GM12875 (cell line): Measurements from ENCODE around the gene TRAF3.

Experiments used
- H3K4me3 ChIP-seq: one replicate; pipeline ENCODE4 v1.5.1; 2011; ENCODE audit warnings: low read depth, low read length, control low read depth
- CTCF ChIP-seq: IDR thresholded peaks from 2 replicates; pipeline ENCODE4 v1.5.1; 2011; ENCODE audit warnings: low read depth, mild to moderate bottlenecking, control low read depth, inconsistent platforms, low read length, moderate library complexity, borderline replicate concordance; ENCODE audit not compliant: insufficient read depth

Gene TRAF3

DNA sequence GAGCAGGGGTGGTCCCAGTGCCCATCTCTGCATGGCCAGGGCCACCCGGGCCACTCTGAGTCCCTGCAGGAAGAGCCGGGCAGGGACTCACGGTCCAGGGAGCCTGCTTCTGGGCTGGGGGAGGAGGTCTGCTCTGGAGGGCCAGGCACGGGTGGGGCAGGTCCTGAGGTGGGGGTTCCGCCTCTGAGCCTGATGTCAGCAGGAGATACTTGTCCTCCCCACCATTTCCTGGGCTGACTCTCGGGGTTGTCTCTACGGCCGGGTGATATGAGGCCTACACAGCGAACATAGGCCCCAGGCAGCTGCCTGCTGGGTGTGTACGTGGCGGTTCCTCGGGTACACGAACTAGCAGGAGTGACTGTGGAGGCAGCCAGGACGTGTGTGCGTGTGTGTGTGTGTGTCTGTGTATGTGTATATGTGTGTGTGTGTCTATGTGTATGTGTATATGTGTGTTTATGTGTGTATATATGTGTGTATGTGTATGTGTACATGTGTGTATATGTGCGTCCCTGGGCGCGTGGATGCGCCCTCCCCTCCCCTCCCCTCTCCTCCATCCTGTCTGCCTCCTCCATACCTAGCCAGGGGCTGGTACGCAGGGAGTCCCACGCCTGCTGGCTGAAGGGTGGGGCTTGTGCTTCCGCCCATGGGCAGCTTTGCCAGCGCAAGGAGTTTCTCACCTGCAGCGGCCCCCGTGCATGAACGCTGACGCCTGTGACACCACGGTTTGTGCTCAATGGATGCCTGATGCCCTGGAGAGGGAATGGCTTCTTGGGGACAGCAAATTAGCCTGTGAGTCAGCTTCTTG, 30.4 kb upstream of the TRAF3 start:
- TF ChIP-seq CTCF, result no peak

DNA sequence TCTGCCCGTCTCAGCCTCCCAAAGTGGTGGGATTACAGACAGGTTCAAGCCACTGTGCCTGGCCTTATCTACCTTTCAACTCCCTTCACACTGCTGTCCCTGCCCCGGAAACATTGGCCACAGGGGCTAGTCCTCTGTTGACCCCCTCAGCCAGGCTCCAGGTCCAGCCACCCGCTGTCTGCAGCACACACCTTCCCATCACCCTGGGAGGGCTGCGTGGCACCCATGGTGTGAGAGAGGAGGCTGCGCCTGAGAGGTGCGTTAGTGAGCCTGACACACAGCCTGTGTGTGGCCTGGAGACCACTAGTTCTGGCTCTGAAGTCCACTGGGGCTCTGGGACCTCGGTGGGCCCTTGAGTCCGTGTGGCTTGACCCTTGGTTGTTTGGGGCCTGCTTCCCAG, 28.4 kb upstream of the TRAF3 start:
- TF ChIP-seq CTCF, result no peak
- no peak overlapping the region for H3K4me3 ChIP-seq

More for the DNA sequence above, 30.4 kb upstream of the TRAF3 start:
- no peak overlapping the region for H3K4me3 ChIP-seq

GRCh38 chr14:102749393-102750305, 27.6 kb upstream of the TRAF3 start:
- TF ChIP-seq CTCF, result no peak
- no peak overlapping the region for H3K4me3 ChIP-seq

DNA sequence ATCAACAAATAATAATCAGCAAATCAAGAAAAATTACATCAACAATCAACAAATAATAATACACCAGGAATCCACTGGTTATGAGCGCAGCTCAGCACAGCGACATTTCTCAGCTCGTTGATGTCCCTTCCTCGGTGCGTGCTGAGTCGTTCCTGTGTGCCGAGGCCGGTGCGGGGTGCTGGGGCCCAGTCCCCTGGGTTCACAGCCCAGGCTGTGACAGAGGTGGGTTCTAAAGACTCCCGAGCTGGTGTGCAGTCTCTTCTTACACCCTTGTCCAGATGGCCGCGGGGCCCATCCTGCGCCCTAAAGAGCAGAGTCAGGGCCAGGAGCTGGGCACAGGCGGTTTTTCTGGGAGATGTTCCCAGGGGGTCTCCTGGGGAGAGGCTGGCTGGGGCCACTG, 26.9 kb upstream of the TRAF3 start:
- no peak for TF ChIP-seq CTCF
- H3K4me3 ChIP-seq, result no peak overlapping the region

DNA sequence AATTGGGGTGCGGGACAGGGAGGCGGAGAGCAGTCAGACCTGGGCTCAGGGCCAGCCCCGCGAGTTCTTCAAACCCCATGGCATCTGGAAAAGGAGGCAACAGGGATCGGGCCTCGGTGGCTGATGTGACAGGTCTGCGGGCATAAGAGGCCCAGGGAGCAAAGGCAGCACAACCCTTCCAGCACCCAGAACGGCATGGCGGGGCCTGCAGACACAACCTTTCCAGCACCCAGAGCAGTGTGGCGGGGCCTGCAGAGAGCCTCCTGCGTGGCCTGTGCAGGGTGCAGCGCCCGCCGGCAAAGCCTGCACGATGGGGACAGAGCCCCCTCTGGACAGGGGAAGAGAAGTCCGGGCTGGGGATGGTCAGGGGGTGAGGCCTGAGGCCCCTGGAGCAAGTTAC, 26.2 kb upstream of the TRAF3 start:
- TF ChIP-seq CTCF, result no peak
- no peak overlapping the region for H3K4me3 ChIP-seq

GRCh38 chr14:102752239-102752847, 24.9 kb upstream of the TRAF3 start:
- no peak overlapping the region for H3K4me3 ChIP-seq
- TF ChIP-seq CTCF, result no peak
